GM21786 (cell line): Measurements from ENCODE around the gene CASP8AP2.
"Not testable (repeated sequence)": the region's sequence is repeated elsewhere in the genome, so short reads cannot be mapped to it uniquely, and the experiment has no call there.

ENCODE experiments used
- ATAC-seq: cut with Tn5 transposase; IDR thresholded peaks from one replicate; pipeline ENCODE4 v1.9.1; 2021; ENCODE audit not compliant: unreplicated experiment

Gene CASP8AP2

DNA sequence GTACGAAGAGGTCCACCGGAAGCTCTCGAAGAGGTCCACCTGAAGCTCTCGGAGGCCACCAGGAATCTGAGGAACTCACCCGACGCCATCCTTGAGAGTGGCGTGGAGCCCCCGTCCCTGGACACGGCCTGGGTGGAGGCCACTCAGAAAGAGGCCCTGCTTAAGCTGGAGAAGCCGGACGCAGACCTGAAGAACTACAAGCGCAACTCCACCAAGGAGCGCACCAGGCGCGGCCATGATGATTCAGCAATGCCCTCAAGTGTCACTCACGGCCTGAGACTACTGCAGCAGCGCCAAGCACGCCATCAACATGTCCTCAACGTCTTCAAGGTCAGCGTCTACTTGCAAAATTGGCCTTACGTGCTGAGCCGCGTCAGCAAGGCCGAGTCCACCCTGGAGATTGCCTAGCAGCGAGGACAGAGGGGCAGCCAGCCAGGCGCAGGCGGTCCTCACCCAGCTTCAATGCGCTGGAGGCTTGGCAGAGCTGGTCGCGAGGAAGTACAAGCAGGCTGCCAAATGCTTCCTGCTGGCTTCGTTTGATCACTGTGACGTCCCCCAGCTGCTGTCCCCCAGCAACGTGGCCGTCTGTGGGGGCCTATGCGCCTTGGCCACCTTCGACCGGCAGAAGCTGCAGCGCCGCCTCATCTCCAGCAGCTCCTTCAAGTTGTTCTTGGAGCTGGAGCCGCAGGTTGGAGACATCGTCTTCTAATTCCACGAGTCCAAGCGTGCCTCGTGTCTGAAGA lies 56.9 kb downstream of the CASP8AP2 start:
- ATAC-seq = no peak

DNA sequence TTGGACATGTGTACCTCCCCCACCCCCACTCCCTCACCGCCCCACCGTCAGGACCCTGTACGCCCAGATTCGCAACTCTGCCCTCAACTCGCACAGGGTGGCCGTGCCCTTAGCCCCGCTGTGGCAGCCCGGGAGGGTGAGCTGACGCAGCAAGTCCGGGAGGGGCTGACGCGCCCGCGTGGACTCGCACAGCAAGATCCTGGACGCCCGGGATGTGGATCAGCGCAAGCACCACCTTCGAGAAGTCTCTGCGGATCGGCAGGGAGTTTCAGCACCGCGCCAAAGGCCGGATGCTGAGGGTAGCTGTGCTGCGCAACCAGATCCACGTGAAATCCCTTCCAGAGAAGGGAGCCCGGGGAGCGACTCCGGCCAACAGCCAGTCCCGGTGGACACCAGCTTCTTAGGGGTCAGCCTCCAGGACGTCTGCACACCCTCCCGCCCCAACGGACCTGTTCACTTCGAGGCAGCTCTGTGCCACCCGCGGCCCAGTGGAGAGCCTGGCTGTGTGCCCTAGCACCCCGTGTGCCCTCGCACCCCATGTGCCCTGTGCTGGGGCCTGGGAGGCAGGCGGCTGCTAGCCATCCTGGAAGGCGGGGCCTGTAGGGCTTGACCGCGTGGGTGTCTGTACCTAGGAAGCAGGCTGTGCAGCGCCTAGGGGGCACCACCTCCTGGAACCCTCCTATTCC lies 57.9 kb downstream of the CASP8AP2 start:
- no peak for ATAC-seq

DNA sequence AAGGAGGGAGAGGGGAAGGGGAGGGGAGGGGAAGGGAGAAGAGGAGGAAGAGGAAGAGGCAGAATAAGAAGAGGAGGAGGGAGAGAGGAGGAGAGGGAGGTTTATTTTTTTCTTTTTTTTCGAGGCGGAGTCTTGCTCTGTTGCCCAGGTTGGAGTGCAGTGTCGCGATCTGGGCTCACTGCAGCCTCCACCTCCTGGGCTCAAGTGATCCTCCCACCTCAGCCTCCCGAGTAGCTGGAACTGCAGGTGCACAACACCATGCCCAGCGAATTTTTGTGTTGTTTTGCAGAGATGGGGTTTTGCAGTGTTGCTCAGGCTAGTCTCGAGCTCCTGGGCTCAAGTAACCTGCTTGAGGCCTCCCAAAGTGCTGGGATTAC lies 58.4 kb downstream of the CASP8AP2 start:
- no peak for ATAC-seq

DNA sequence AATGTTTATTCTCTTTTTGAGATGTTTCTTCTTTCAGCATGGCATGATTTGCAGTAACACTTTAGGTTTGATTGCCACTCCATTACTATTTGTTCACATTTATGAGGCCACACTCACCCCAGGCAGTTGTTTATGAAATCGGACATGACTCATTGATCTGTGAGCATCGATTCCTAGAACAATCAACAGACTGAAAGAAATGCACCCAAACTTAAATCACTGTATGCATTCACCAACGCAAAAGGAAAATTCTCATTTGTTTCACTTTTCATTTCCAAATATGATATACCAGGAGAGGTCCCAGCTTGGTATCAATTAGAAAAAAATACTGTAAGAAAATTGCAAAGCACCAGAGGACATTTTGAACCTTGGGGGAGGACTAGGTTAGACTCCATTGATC lies 59.2 kb downstream of the CASP8AP2 start:
- ATAC-seq = no peak

DNA sequence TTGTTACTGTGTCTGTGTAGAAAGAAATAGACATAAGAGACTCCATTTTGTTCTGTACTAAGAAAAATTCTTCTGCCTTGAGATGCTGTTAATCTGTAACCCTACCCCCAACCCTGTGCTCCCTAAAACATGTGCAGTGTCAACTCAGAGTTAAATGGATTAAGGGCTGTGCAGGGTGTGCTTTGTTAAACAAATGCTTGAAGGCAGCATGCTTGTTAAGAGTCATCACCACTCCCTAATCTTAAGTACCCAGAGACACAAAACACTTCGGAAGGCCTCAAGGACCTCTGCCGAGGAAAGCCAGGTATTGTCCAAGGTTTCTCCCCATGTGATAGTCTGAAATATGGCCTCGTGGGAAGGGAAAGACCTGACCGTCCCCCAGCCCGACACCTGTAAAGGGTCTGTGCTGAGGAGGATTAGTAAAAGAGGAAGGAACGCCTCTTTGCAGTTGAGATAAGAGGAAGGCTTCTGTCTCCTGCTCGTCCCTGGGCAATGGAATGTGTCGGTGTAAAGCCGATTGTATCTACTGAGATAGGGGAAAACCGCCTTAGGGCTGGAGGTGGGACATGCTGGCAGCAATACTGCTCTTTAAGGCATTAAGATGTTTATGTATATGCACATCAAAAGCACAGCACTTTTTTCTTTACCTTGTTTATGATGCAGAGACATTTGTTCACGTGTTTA lies 61.3 kb downstream of the CASP8AP2 start:
- ATAC-seq = not testable (repeated sequence)

DNA sequence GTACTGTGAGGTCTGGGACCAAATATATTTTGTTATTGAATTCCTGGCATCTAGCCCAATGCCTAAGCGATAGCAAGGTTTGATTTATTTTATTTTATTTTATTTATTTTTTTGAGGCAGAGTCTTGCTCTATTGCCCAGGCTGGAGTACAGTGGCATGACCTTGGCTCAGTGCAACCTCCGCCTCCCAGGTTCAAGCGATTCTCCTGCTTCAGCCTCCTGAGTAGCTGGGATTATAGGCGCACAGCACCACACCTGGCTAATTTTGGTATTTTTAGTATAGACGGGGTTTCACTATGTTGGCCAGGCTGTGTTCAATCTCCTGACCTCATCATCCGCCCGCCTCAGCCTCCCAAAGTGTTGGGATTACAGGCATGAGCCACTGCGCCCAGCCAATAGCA lies 62.9 kb downstream of the CASP8AP2 start:
- ATAC-seq = not testable (repeated sequence)

DNA sequence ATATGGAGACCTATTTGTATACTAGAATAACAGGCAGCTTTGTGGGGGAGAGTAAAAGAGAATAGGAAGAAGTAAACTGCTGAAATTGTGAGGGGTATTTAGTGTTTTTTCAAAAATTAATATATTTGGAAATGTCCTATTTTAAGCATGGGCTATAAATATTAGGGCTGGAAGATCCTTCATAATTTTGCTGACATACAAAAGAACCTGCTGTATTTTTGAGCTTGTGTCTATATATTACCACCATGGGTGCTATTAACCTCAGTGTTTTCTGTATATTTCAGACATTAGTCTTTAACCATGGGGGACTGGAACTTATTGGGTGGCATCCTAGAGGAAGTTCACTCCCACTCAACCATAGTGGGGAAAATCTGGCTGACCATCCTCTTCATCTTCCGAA lies 64.5 kb downstream of the CASP8AP2 start, which contains the start of gene GJA10:
Gene GJA10 (plus strand): TSS at position 301 of the 400 bp plus-strand sequence. CDS start 0 bp downstream, at position 301.
- ATAC-seq = no peak

DNA sequence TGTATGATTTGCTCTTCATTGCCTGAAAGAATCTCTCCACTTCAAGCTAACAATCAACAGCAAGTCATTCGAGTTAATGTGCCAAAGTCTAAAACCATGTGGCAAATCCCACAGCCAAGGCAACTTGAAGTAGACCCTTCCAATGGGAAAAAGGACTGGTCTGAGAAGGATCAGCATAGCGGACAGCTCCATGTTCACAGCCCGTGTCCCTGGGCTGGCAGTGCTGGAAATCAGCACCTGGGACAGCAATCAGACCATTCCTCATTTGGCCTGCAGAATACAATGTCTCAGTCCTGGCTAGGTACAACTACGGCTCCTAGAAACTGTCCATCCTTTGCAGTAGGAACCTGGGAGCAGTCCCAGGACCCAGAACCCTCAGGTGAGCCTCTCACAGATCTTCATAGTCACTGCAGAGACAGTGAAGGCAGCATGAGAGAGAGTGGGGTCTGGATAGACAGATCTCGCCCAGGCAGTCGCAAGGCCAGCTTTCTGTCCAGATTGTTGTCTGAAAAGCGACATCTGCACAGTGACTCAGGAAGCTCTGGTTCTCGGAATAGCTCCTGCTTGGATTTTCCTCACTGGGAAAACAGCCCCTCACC lies 65.7 kb downstream of the CASP8AP2 start:
- no peak for ATAC-seq

DNA sequence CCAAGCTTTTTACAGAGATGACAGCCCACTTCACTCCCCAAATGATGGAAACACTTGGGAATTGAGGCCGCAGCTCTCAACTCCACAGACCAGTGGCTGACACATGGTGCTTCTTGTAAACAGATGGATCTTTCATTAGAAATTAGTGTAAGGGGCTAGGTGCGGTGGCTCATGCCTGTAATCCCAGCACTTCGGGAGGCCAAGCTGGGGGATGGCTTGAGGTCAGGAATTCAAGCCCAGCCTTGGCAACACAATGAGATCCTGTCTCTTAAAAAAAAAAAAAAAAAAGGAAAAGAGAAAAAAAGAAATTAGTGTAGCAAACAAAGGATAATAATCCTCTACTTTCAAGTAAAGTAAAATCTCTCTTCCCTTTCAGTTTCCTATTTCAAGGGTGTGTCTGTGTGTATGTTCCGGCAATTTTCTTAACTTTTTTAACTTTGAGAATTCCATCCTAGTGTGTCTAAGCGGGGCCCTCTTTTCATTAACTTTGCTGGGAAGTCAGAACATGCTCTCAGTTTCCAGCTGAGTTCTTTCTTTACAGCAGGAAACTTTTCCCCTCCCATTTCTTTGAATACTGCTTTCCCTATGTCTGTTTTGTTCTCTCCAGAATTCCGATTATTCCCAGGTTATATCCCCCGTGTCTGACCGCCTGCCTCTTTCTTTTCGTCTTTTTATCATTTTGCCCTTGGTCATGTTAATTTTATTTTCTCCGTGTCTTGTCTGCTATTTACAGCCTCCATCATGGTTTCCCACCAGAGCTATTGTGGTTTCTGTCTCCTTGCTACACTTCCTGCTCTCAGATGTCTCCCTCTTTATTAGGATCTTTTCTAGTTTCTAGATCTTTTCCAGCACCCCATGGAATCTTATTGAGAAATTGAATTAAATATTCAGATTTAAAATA lies 80.6 kb downstream of the CASP8AP2 start:
- ATAC-seq = not testable (repeated sequence)

DNA sequence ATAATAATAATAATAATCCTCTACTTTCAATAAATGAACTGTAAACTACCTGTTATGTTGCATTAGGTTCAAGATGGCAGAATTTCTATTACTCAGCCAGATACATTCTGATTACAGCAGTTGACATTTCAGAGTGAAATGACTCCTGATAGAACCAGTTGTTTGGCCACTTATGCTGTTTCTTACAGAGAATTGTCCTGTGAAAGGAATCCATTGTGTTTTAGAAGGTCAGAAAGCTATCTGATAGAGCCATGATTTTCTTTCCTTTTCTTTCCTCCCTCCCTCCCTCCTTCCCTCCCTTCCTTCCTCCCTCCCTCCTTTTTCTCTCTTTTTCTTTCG lies 81.2 kb downstream of the CASP8AP2 start:
- ATAC-seq = no peak

DNA sequence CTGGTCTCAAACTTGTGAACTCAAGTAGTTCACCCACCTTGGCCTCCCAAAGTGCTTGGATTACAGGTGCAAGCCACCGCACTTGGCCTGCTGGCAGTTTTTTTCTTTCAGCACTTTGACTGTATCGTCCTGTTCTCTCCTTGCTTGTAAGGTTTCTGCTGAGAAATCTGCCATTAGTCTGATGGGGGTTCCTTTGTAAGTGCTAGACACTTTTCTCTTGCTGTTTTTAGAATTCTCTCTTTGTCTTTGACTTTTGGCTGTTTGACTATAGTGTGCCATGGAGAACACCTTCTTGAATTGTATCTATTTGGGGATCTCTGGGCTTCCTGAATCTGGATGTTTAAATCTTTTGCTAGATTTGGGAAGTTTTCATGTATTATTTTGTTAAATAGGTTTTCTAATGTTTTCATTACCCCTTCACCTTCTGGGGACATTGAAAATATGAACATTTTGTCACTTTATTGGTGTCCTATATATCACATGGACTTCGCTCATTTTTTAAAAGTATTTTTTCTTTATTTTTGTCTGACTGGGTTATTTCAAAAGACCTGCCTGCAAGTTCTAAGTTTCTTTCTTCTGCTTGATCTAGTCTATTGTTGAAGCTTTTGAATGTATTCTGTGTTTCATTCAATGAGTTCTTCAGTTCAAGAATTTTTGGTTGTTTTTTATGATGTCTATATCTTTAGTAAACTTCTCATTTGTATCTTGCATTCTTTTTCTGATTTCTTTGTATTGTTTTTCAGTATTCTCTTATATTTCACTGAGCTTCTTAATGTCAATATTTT lies 86.6 kb downstream of the CASP8AP2 start:
- no peak for ATAC-seq

DNA sequence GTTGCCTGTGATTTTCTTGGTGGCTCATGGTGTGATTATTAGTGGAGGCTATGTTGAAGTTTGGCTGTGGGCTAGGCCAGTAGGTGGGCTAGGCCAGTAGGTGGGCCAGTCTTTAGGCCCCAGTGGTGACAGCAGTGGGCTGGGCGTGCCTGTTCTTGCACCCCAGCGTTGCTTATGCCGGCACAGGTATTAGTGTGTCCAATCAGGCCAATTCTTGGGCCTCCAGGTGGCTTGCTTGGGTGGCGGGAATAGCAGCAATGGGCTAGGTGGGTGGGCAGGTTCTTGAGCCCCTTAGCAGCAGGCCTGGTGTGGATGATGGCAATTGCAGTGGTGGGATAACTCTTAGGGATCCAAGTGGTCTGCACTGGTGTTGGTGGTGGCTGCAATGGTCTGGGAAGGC lies 87.5 kb downstream of the CASP8AP2 start:
- no peak for ATAC-seq

DNA sequence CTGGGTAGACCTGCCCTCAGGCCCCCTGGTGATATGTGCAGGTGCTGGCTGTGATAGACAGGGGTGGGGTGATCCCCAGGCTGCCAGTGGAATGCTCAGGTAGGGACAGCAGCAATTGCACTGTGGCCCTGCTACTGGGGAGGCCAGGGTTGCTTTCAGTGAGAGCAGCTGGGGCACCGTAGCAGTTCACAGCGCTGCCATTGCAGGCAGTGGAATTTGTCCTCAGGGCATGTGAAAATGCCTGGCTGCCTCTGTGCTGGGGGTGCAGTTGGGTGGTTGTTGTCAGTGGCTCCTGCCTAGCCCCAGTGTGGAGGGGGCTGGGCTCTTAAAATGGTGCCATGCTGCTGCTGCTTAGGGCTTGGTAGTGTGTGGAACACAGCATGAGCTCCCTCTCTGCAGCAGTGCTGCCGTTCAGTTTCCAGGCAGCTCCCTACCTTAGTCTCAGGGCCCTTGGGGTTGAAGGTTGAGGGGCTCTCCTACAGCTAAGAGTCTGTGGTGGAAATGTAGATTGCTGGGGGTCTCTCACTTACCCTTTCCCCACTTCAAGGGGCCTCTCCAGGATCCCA lies 88.2 kb downstream of the CASP8AP2 start:
- ATAC-seq = no peak
